NCI-H2171 treated with DMSO at 0.1 percent for 48 hours (cell line): ENCODE results near the gene MAP4K2.

Experiments used
- DNase-seq: peaks from one replicate; lab custom pipeline; 2025; lab: John Stamatoyannopoulos, UW

MAP4K2 gene

DNA sequence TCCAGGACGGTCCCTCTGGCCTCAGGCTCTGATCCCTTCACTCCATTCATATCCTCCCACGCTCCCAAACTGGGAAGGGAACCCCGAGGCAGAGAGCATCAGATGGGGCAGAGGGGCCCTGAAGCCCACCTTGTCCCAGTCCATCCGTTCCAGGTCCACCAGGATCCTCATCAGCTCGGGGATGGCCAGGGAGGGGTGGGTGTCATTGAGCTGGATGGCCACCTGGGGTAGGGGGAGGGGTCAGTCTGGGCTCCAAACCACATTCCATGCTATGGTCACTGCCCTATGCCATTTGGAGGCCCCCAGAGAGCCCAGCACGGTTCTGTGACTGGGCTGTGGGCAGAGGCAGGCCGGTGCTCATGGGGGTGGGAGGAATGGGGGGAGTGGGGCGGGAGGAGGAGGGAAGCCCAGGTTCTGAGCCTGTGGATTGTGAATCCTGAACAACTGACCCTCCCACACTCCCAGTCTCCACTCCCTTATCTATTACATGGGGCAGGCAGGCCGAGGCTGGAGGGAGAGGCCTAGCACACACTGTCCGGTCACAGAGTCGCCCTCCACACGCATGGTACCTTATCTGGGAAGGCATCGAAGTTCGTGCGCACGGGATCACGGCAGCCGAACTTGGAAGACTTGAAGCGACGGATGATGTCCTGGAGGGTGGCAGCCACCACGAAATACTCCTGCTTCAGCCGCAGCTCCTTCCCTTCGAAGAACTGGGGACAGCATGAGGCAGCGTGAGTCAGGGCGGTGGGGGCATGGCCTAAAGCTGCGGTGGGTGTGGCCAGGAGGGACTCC is 48.7 kb downstream of the MAP4K2 start:
- no peak for DNase-seq

DNA sequence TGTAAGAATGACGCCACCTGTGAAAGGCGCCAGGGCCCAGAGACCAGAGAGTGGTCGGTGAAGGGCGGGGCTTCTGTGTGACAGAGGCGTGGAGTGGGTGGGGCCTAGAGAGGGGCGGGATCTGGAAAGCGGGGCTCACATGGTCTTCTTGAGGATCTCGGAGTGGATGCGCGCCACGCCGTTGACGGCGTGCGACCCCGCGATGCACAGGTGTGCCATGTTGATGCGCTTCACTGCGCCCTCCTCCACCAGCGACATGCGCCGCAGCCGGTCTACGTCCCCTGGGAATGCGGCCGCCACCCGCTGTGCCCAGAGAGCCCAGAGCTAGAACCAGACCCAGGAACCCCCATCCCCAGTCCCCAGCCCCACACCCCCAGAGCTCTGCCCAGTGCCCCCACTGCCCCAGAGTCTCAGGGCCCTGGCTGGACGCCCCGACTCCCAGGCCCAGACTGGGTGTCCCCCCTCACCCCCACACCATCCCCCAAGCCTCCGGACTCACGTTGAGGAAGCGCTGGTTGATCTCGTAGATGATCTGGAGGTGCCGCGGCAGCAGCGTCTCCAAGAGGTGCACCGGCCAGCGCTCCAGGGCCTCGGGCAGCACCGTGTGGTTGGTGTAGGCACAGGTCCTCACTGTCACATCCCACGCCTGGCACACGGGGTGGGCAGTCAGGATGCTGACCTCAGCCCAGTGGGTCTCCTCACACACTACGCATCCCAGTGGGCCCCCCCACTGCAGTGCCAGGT is 49.5 kb downstream of the MAP4K2 start:
- no peak for DNase-seq

GRCh38 chr11:64753019-64753379 is 50.0 kb downstream of the MAP4K2 start:
- no peak for DNase-seq

- no peak for DNase-seq
Observed at GRCh38 chr11:64752175-64752970, 50.6 kb downstream of the MAP4K2 start.

- DNase-seq, result no peak
Observed at GRCh38 chr11:64751580-64751979, 51.4 kb downstream of the MAP4K2 start.

GRCh38 chr11:64751136-64751535 is 51.9 kb downstream of the MAP4K2 start:
- no peak for DNase-seq

GRCh38 chr11:64750361-64751054 is 52.5 kb downstream of the MAP4K2 start:
- no peak for DNase-seq

GRCh38 chr11:64747961-64748665 is 54.9 kb downstream of the MAP4K2 start:
- DNase-seq, result no peak

- DNase-seq, result no peak
Observed at GRCh38 chr11:64746486-64746885, 56.5 kb downstream of the MAP4K2 start.

GRCh38 chr11:64745521-64746328 is 57.3 kb downstream of the MAP4K2 start:
- DNase-seq, result no peak

DNA sequence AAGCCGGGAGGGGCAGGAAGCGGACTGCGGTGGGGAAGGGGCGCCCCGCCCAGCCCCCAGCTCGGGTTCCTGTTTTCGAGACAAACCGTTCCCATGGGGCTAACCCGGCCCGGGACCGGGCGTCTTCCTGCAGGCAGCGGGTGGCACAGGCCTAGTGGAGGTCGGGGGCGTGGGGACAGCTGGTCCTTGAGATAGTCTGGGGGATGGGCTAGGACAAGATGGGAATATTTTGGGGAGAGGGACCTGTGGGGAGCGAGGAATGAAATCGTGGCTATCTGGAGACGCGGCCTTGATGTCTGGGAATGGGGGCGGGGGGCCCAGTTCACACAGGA is 57.9 kb downstream of the MAP4K2 start:
- peak; percentile 41 for DNase-seq

DNA sequence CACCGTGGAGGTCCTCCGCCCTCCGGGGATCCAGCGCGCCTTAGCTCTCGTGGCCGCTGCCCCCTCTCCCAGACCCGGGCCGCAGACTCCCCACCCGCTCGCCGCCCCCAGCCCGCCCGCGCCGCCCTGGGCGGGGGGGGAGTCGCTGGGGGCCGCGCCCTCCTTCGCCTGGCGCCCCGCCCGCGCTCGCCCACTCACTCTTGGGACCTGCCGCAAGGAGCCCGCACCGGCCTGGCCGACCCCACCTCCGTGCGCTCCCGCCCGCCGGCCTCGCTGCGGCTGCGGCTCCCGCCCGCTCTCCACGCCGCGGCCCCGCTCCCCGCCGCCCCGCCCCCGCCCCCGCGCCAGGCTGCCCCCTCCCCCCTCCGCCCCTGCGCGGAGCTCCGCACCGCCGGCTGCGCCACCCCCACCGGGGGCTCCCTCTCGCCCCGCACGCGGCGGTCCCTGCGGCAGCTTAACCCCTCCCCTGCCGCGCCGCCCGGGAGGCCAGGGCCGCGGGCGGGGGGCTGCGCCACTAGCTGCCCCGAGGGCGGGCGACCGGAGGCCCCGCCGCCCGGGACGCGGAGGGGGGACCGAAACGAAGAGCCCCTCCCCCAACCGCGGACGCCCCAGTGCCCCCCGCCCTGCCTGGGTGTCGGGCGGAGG is 58.3 kb downstream of the MAP4K2 start:
- no peak for DNase-seq

- DNase-seq, result no peak
Observed at GRCh38 chr11:64743591-64744543, 59.1 kb downstream of the MAP4K2 start, which contains the start of gene RASGRP2. Gene RASGRP2, minus strand, starts transcription at chr11:64744142. Its CDS starts 1,276 bp downstream, at chr11:64742866.

- DNase-seq, result peak; percentile 26
Observed at GRCh38 chr11:64742889-64743590, 60.0 kb downstream of the MAP4K2 start.

GRCh38 chr11:64742087-64742888 is 60.7 kb downstream of the MAP4K2 start:
- DNase-seq, result no peak

DNA sequence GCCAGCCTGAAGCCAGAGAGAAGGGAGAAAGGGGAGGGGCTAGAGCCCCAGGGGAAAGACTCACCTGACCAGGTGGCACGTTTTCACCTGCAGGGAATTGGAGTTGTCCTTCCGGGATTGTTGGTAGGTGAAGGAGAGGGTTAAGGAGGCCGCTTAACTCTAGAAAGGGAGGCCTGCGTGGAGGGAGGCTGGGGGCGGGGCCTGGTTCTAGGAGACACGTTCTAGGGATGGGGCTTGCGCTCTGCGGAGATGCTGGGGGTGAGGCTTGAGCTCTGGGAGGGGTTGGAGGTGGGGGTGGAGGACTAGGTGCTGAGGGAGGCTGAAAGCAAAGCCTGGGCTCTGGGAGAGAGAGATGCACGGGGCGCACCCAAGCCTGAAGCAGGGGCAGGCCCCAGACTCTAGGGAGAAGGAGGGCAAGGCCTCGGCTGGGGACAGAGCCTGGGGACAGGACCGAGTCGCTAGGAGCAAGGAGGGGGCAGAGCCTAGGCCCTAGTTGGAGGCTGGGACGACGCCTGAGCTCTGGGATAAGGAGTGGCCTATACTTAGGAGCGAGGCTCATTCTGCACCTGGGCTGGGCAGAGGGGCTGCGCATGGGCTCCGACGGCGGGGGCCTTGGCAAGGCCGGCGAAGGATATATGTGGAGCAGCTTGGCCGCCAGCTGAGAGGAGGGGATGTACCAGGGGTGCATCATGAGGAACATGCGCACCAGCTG is 61.5 kb downstream of the MAP4K2 start:
- no peak for DNase-seq

DNA sequence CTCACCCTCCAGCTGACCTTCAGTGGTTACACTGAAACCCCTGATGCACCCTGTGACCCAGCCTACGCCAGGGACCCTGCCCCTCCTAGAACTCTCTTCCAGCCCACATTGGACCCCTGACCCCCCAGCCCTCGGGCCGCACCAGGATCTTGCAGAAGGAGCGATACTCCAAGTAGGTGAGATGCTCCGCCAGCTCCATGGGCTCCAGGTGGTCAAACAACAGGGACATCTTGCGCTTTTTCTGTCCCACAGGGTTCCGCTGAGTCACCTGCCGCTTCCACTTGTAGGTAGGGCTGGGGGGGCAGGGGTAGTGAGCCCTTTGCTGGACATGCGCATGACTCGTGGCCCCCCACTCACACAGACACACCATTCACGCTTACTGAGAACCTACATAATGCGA is 63.1 kb downstream of the MAP4K2 start:
- DNase-seq, result no peak
